OCI-LY7 (cell line): ENCODE data around the gene XRCC3.

Experiments
- EZH2phosphoT487 ChIP-seq: fragments of 200-600 bp; sonication (generic); IDR thresholded peaks from 2 replicates; pipeline ENCODE4 v1.6.1; 2018; ENCODE audit warnings: low read depth, borderline replicate concordance, mild to moderate bottlenecking, mixed run types, antibody characterized with exemption, low read length, moderate library complexity, mixed read lengths
- TF ChIP-seq, protein P1 (sequence below): fragments of 200-600 bp; sonication (generic); conservative IDR thresholded peaks from 2 replicates; pipeline ENCODE4 v1.5.1; 2014; ENCODE audit warnings: mild to moderate bottlenecking, antibody characterized with exemption, low read length, moderate library complexity, mixed read lengths

DNA sequence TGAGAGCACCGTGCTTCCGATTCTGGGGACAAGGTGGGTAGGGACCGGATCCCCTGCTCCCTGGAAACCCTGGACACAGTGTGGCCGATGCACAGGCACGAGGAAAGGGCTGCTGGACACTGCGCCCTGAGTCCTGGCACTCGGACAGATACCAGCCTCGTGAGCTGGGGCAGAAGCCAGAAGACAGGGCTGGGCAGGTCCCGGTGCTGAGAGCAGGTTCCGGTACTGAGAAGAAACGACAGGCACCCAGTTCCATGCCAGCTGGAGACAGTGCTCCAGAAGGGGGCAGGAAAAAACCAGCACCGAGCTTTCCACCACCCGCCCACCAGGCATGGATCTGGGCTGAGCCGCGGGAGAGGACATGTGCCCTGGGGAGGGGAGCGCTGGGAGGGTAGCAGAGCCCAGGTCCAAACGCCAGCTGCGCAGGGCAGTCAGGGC, 6.5 kb downstream of the XRCC3 start:
- TF ChIP-seq, protein P1, sequence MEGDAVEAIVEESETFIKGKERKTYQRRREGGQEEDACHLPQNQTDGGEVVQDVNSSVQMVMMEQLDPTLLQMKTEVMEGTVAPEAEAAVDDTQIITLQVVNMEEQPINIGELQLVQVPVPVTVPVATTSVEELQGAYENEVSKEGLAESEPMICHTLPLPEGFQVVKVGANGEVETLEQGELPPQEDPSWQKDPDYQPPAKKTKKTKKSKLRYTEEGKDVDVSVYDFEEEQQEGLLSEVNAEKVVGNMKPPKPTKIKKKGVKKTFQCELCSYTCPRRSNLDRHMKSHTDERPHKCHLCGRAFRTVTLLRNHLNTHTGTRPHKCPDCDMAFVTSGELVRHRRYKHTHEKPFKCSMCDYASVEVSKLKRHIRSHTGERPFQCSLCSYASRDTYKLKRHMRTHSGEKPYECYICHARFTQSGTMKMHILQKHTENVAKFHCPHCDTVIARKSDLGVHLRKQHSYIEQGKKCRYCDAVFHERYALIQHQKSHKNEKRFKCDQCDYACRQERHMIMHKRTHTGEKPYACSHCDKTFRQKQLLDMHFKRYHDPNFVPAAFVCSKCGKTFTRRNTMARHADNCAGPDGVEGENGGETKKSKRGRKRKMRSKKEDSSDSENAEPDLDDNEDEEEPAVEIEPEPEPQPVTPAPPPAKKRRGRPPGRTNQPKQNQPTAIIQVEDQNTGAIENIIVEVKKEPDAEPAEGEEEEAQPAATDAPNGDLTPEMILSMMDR, result no peak
- no peak for TF ChIP-seq EZH2phosphoT487
